GM21576 (cell line): ENCODE results near the gene HSD17B14.

Experiments used
- ATAC-seq: cut with Tn5 transposase; IDR thresholded peaks from one replicate; pipeline ENCODE4 v1.9.1; 2021; ENCODE audit warnings: mild to moderate bottlenecking, moderate library complexity; ENCODE audit not compliant: unreplicated experiment

HSD17B14 gene

GRCh38 chr19:48830965-48831364, 5.3 kb downstream of the HSD17B14 start:
- no peak for ATAC-seq

GRCh38 chr19:48830088-48830487, 6.2 kb downstream of the HSD17B14 start:
- no peak for ATAC-seq

GRCh38 chr19:48826606-48827020, 9.7 kb downstream of the HSD17B14 start:
- no peak for ATAC-seq

- no peak for ATAC-seq
These were observed 13.8 kb downstream of the HSD17B14 start for GRCh38 chr19:48822514-48822913.

DNA sequence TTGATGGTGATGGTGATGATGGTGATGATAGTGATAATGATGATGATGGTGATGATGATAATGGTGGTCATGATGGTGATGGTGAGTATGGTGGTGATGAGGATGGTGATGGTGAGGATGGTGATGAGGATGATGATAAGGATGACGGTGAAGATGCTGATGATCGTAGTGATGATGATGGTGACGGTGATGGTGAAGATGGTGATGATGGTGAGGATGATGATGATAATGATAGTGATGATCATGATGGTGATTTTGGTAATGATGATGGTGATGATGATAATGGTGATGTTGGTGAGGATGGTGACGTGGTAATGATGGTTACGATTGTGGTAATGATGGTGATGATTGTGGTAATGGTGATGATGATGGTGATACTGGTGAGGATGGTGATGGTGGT, 14.7 kb downstream of the HSD17B14 start:
- ATAC-seq, result no peak

DNA sequence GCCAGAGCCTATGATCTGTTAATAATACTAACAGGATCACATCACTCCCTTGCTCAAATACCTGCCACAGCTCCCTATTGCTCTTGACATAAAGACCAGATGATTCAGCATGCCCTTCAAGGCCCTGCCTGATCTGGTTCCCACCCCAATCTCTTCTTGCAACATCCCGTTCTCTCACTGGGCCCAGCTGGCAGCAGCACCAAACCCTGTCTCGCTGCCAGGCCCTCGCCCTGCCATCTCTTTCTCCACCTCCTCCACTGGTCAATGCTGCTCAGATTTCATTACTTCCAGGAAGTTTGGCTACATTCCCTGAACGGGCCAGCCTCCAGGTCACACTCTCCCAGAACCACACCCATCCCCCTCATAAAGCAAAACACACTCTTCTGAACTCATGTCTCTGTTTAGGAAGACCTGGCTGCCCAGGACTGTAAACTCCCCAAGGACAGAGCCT, 16.9 kb downstream of the HSD17B14 start:
- no peak for ATAC-seq

- no peak for ATAC-seq
These were observed 18.0 kb downstream of the HSD17B14 start for GRCh38 chr19:48818234-48818820.

DNA sequence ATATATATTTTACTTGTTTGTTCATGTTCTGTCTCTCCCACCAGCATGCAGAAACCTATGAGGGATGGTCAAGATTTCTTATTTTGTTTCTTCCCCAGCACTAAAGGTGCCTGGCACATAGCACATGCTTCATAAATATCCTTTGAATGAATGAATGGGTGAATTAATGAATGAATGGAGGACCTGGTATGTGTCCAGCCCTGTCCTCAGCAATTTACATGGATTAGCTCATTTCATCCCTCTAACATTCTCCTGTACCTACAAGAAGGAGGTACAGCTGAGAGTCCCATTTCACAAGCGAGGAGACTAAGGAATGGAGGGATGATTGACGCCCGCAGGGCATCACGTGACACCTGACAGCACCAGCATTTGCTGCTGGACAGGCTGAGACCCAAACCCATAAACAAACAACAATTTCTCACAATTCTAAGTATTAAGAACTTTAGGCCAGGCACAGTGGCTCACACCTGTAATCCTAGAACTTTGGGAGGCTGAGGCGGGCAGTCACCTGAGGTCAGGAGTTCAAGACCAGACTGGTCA, 18.6 kb downstream of the HSD17B14 start:
- ATAC-seq, result no peak

DNA sequence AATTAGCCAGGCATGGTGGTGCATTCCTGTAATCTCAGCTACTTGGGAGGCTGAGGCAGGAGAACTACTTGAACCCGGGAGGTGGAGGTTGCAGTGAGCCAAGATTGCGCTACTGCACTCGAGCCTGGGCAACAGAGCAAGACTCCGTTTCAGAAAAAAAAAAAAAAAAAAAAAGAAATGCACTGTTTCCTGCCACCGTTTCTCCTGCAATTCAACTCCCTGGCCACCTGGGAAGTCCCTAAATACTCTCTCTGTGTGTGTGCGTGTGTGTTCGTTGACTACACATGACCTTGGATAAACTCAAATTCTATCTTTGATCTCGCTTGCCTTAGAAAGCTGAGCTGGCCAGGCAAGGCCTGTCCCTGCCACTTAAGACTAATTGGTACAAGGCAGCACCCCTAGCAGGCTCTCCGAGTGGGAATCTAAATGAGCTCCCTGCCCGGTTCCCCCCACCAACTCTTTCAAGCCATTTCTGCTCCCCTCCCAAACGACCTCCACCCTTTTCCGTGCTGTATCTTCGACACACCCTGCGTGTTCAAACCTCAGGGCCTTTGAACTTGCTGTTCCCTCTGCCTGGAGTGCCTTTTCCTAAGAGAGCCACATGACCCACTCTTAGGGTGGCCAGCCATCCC, 20.3 kb downstream of the HSD17B14 start:
- ATAC-seq, result no peak

DNA sequence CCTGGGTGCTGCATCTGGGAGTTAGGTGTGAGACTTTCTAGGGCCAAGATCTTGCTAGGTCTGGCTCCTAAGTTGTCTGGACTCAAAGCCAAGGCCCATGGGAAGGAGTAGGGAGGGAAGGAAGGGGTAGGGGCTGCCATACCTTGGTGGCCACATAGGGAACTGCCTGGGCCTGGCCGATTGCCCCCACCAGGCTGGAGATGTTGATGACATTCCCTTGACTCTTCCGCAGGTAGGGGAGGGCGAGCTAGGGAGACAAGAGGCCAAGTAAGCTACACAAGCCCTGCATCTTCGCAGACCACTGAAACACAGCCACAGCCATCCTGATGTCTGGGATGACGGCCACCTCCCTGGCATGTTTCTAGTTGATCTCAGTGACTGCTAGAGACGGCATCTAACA, 21.4 kb downstream of the HSD17B14 start:
- no peak for ATAC-seq

- ATAC-seq, result no peak
These were observed 23.0 kb downstream of the HSD17B14 start for GRCh38 chr19:48813123-48813913.

- peak; percentile 63 for ATAC-seq
These were observed 24.0 kb downstream of the HSD17B14 start for GRCh38 chr19:48812094-48812929.

GRCh38 chr19:48810151-48810550, 26.1 kb downstream of the HSD17B14 start:
- no peak for ATAC-seq

GRCh38 chr19:48807590-48808308, 28.5 kb downstream of the HSD17B14 start:
- ATAC-seq, result no peak

DNA sequence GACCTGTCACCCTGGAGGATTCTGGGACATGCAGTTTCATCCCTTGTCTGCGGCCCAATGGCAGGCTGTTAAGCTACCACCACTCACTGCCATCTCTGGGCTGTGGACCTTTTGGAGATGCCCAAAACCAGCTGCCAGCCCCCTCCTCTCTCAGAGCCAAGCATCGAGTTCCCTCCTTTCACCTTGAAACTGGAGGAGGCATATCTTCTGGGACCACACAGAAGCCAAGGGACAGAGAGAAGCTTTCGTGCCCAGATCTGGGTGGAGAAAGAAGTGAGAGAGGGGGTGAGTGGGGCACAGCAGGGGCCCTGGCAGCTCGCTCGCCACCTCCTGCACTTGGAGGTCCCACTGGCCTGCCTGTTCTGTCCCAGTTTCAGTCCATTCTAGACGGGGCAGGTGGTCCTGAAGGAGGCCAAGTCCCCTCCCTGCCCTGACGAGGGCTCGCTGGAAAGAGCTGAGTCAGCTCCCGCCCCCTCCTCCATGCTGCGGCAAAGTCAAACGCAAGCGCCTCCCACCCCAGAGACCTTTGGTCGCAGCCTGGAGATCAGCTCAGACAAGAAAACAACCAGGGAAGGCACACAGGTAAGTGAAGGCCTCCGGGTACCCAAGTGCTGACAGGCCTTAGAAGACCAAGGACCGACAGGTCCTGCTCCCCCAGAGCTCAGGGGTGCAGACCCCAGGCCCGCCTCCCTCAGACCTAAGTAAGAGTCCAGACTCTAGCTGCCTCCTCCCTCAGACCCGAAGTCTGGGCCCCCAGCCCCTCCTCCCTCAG, 29.3 kb downstream of the HSD17B14 start:
- no peak for ATAC-seq

DNA sequence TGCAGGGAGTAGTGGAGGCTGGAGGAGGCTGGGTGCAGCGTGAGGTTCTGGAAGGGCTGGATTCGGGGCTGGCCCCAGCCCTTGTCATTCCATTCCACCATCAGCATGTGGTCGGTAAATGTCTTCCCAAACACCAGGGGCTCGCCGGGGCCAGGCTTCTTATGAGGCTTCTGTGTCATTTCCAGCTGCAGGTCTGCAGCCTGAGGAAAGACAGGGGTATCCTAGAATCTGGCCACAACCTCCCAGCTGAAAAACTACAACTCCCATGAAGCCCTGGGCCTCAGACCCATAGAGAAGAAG, 29.8 kb downstream of the HSD17B14 start:
- no peak for ATAC-seq

DNA sequence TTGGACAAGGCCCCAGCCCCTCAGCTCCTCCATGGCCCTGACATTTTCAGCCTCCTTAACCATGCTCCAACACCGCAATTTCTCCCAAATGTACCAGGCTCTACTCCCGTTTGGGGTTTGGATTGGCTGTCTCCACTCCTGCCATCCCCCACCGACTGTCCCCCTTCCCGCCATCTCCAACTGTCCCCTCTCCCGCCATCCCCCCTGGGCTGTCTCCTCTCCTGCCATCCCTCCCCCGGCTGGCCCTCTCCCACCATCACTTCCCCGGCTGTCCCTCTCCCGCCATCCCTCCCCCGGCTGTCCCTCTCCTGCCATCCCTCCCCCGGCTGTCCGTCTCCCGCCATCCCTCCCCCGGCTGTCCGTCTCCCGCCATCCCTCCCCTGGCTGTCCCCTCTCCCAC, 30.8 kb downstream of the HSD17B14 start:
- no peak for ATAC-seq

DNA sequence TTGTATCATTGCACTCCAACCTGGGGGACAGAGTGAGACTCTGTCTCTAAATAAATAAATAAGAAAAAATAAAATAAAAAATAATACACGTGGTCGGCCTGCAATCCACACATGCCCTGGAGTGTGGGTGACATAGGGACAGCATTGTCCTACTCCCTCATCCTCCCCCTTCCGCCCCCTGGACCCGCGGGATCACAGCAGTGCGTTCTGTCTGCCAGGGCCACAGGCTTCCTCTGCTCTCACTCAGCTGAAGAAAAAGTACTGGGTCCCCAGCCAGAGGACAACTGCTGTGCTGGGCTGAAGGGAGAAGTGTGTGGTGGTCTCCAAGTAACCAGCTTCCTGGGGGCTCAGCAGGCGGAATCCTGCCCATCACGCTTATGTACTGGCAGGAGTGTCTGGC, 31.8 kb downstream of the HSD17B14 start:
- no peak for ATAC-seq

GRCh38 chr19:48802623-48803022, 33.7 kb downstream of the HSD17B14 start:
- ATAC-seq, result no peak
